ENCODE data around the gene ZNF652.

The ZNF652 gene

DNA sequence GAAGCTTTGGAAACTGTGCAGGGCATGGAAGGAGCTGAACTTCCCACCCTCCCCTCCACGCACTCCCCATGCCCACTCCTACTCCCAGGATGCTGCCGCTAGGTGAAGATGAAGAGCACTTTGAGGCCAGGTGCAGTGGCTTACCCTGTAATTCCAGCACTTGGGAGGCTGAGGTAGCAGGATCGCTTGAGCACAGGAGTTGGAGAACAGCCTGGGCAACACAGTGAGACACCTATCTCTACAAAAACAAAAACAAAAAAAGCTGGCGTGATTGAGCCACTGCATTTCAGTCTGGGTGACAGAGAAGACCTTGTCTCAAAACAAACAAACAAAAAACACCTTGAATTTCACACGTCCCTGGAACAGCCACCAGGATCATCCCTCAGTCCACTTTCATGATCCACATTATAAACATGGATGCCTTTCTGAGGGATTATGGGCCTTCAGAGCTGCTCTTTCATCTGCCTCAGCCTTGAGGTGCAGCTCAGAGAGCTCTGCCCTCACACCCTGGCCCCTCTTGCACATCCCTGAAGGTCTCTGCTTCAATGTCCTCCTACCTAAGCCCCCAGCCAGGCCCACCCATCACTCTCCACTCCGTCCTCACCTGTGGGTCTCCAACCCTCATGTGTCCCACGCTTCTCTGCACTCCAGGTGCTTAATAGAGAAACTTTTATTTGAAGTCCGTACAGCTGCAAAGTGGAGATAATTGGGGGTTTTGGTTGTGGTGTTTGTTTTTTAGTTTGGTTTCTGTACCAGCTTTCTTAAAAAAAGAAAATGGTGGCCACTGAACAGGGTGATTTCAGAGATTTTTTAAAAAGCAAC lies 26.9 kb upstream of the ZNF652 start:
- Histone ChIP-seq H2AFZ (ENCODE audit: low read depth, low read length, severe bottlenecking) (peak overlapping the region; percentile 18), H3K27ac (ENCODE audit: low read depth, low read length) (no peak overlapping the region), H3K9me2 (replicated peaks; ENCODE audit: insufficient read depth, low read length) (no peaks in the 10 kb centered on the region), H4K20me1 (ENCODE audit: low read depth, low read length) (no peaks in the 10 kb centered on the region), H3K27me3 (ENCODE audit: low read length) (no peaks in the 10 kb centered on the region), H3K79me2 (ENCODE audit: insufficient read depth, low read length) (no peaks in the 10 kb centered on the region), H3K4me3 (ENCODE audit: insufficient read depth, low read length, poor library complexity, severe bottlenecking) (no peak overlapping the region), H3K36me3 (ENCODE audit: low read length) (no peaks in the 10 kb centered on the region), H3K9ac (ENCODE audit: low read length) (no peak overlapping the region), H3K4me2 (ENCODE audit: low read depth, low read length, poor library complexity, severe bottlenecking) (peak overlapping the region; percentile 18), H3F3A (ENCODE audit: insufficient read depth) (no peaks in the 10 kb centered on the region), H3K9me3 (ENCODE audit: insufficient read depth, low read length) (no peaks in the 10 kb centered on the region)
- TF ChIP-seq, protein P1, sequence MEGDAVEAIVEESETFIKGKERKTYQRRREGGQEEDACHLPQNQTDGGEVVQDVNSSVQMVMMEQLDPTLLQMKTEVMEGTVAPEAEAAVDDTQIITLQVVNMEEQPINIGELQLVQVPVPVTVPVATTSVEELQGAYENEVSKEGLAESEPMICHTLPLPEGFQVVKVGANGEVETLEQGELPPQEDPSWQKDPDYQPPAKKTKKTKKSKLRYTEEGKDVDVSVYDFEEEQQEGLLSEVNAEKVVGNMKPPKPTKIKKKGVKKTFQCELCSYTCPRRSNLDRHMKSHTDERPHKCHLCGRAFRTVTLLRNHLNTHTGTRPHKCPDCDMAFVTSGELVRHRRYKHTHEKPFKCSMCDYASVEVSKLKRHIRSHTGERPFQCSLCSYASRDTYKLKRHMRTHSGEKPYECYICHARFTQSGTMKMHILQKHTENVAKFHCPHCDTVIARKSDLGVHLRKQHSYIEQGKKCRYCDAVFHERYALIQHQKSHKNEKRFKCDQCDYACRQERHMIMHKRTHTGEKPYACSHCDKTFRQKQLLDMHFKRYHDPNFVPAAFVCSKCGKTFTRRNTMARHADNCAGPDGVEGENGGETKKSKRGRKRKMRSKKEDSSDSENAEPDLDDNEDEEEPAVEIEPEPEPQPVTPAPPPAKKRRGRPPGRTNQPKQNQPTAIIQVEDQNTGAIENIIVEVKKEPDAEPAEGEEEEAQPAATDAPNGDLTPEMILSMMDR (IDR thresholded peaks at IDR 0.05; ENCODE audit: insufficient read depth, low read length, poor library complexity, severe bottlenecking) = no peak
- no peak for TF ChIP-seq EZH2phosphoT487 (conservative IDR thresholded peaks at IDR 0.05; ENCODE audit: low read length)

DNA sequence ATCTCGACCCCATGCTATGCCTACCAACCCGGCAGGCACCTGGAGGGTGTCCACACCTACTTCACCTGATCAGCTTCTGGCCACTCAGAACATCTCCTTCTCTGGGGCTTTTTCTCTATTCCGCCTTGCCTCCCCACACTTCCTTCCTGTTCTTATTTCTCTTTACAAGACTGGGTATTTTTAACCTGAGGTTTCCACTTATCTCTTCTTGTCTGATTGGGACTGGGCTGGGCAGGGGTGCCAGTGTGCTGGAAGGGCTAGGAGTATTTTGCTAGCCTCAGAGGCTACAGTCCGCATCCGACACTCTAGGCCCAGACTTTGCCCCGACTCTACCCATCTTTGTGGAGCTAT lies 26.2 kb upstream of the ZNF652 start:
- Histone ChIP-seq H3F3A (ENCODE audit: insufficient read depth) (no peaks in the 10 kb centered on the region), H3K9me3 (ENCODE audit: insufficient read depth, low read length) (no peaks in the 10 kb centered on the region), H2AFZ (ENCODE audit: low read depth, low read length, severe bottlenecking) (peak overlapping the region; percentile 18), H3K79me2 (ENCODE audit: insufficient read depth, low read length) (no peaks in the 10 kb centered on the region), H3K4me2 (ENCODE audit: low read depth, low read length, poor library complexity, severe bottlenecking) (peak overlapping the region; percentile 18), H3K4me3 (ENCODE audit: insufficient read depth, low read length, poor library complexity, severe bottlenecking) (no peak overlapping the region), H3K36me3 (ENCODE audit: low read length) (no peaks in the 10 kb centered on the region), H3K27ac (ENCODE audit: low read depth, low read length) (no peak overlapping the region), H3K27me3 (ENCODE audit: low read length) (no peaks in the 10 kb centered on the region), H4K20me1 (ENCODE audit: low read depth, low read length) (no peaks in the 10 kb centered on the region), H3K9me2 (replicated peaks; ENCODE audit: insufficient read depth, low read length) (no peaks in the 10 kb centered on the region), H3K9ac (ENCODE audit: low read length) (no peak overlapping the region)
- TF ChIP-seq, protein P1 (IDR thresholded peaks at IDR 0.05; ENCODE audit: insufficient read depth, low read length, poor library complexity, severe bottlenecking) = no peak
- TF ChIP-seq EZH2phosphoT487 (conservative IDR thresholded peaks at IDR 0.05; ENCODE audit: low read length) = no peak

DNA sequence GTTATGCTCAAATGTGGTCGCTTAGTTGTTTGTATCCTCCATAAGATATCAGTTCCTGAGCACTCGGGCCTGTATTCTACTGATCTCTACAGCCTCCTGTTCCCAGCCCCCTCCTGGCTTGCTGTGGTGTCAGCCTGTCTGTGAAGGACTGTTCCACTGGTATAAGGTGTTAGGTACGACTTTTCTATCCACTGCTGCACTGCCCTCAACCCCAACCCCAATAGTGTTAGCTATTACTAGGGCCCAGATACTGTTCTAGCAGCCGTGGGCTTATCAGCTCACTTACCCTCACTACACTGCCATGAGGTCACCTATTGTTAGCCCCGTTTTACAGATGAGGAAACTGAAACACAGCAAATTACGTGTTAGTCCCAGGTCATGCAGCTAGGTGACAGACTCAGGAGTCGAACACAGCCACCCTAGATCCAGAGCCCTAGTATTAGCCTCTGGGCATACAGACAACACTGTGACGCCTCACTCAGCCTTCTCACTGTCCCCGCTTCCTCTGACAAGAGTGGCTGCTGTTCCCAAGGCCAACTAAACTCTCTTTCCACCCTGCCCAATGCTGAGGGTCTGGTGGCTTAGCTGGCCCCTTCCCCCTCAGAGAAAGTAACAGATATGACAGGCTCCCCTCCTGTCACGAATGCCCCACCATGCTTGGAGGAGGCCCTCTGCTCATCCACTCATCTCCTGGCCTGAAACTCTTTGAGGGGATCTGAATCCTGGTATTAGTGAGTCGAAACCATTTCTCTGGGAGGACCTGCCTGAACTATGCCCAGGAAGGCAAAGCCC lies 25.6 kb upstream of the ZNF652 start:
- H3K4me3 ChIP-seq (ENCODE audit: insufficient read depth, low read length, poor library complexity, severe bottlenecking) = no peak overlapping the region
- no peak overlapping the region for H2AFZ ChIP-seq (ENCODE audit: low read depth, low read length, severe bottlenecking)
- no peaks in the 10 kb centered on the region for H3K36me3 ChIP-seq (ENCODE audit: low read length)
- no peaks in the 10 kb centered on the region for H3K9me2 ChIP-seq (replicated peaks; ENCODE audit: insufficient read depth, low read length)
- no peaks in the 10 kb centered on the region for H3K27me3 ChIP-seq (ENCODE audit: low read length)
- H3K79me2 ChIP-seq (ENCODE audit: insufficient read depth, low read length) = no peaks in the 10 kb centered on the region
- no peak overlapping the region for H3K27ac ChIP-seq (ENCODE audit: low read depth, low read length)
- H3F3A ChIP-seq (ENCODE audit: insufficient read depth) = no peaks in the 10 kb centered on the region
- TF ChIP-seq EZH2phosphoT487 (conservative IDR thresholded peaks at IDR 0.05; ENCODE audit: low read length) = no peak
- TF ChIP-seq, protein P1 (IDR thresholded peaks at IDR 0.05; ENCODE audit: insufficient read depth, low read length, poor library complexity, severe bottlenecking) = no peak
- H3K9ac ChIP-seq (ENCODE audit: low read length) = no peak overlapping the region
- no peaks in the 10 kb centered on the region for H3K9me3 ChIP-seq (ENCODE audit: insufficient read depth, low read length)
- no peaks in the 10 kb centered on the region for H4K20me1 ChIP-seq (ENCODE audit: low read depth, low read length)
- no peak overlapping the region for H3K4me2 ChIP-seq (ENCODE audit: low read depth, low read length, poor library complexity, severe bottlenecking)
